ENCODE results near the gene ARHGAP20.

The ARHGAP20 gene

DNA sequence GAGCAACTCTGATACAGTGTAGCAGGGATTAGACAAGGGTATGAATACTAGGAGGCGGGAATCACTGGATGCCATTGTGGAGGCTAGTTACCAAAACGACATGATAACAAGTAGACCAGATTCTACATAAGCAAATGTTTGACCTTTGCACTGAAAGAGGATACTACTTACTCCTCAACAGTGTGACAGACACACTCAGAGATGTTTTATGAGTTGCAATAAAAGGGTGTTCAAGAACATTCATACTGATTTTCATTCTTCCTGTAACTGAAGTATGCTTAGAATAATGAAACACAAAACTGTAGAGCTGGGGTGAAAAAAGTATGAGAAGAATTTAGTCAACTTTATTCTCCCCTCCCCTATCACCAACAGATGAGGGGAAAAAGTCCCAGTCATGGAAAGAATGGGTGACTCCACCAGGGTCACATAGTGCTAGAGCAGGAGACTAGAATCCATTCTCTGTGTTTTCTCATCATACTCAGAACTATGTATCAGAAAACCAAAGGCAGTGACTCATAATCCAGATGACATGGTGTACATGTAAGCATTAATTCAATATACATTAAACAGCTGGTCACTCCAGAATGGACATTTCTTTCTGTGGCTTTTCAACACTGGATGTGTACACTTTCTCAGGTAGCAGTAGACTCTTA is 32.8 kb downstream of the ARHGAP20 start:
- no peak overlapping the region for H3K27ac ChIP-seq (ENCODE audit: low read depth in 2 of 2, low read length in 2 of 2)
- H3K4me3 ChIP-seq (ENCODE audit: low read length in 2 of 2): no peak overlapping the region
- H3K9ac ChIP-seq (ENCODE audit: low read depth in 1 of 2, low read length in 2 of 2): no peak overlapping the region

DNA sequence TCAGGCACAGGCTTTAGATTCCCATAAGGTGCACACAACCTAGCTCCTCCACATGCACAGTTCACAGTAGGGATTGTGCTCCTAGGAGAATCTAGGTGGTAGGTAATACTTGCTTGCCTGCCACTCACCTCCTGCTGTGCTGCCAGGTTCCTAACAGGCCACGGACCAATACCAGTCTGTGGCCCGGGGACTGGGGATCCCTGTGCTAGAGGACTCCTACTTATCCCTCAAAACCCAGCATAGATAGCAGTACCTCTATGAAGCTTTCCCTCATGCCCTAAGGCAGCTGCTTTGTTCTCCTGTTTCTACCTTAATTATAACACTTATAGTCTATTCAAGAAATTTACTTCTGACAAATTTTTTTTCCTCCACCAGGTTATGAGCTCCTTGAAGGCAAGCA is 36.7 kb downstream of the ARHGAP20 start:
- Histone ChIP-seq H3K4me1 (ENCODE audit: control insufficient read depth in 2 of 2, insufficient read depth in 2 of 2, low read length in 2 of 2) (no peaks in the 10 kb centered on the region), H3K4me3 (ENCODE audit: low read length in 2 of 2) (no peak overlapping the region), H3K27me3 (ENCODE audit: control insufficient read depth in 2 of 2, insufficient read depth in 2 of 2, low read length in 2 of 2) (no peaks in the 10 kb centered on the region), H3K9me3 (ENCODE audit: control insufficient read depth in 2 of 2, low read length in 2 of 2) (no peaks in the 10 kb centered on the region), H3K27ac (ENCODE audit: low read depth in 2 of 2, low read length in 2 of 2) (no peak overlapping the region), H3K9ac (ENCODE audit: low read depth in 1 of 2, low read length in 2 of 2) (no peak overlapping the region), H3K36me3 (ENCODE audit: control insufficient read depth in 2 of 2, insufficient read depth in 2 of 2, low read length in 2 of 2) (no peaks in the 10 kb centered on the region)

More for the DNA sequence above, 32.8 kb downstream of the ARHGAP20 start:
- Histone ChIP-seq H3K9me3 (ENCODE audit: control insufficient read depth in 2 of 2, low read length in 2 of 2) (no peaks in the 10 kb centered on the region), H3K4me1 (ENCODE audit: control insufficient read depth in 2 of 2, insufficient read depth in 2 of 2, low read length in 2 of 2) (no peaks in the 10 kb centered on the region), H3K27me3 (ENCODE audit: control insufficient read depth in 2 of 2, insufficient read depth in 2 of 2, low read length in 2 of 2) (no peaks in the 10 kb centered on the region), H3K36me3 (ENCODE audit: control insufficient read depth in 2 of 2, insufficient read depth in 2 of 2, low read length in 2 of 2) (no peaks in the 10 kb centered on the region)

DNA sequence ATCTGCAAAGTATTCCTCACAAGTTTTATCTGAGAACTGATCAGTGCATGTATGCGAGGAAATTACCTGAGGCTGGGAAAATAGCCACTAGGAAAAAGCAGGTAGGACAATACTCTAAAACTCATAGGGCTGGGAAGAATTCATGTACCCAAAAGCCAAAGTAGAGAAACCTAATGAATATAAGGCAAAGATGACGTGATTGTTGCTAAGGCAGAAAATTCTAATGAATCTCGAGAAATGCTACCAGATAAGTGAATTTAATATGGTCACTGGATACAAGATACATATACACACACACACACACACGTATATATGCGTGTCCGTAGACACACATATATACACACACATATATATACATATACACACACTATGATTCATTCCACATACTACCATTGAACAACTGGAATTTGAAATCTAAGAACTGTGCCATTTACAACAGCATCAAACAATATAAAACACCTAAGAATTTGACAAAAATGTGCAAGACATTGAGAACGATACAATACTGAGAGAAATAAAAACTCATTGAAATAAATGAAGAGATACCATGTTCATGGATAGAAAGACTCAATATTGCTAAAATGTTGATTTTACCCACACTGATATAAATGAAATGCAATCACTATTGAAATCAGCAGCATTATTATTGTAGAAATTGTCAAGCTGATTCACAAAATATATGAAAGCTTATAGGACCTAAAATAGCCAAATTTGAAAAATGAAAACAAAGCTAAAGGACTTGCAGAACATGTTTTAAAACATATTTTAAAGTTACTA is 46.4 kb downstream of the ARHGAP20 start:
- Histone ChIP-seq H3K4me3 (ENCODE audit: low read length in 2 of 2) (no peak overlapping the region), H3K4me1 (ENCODE audit: control insufficient read depth in 2 of 2, insufficient read depth in 2 of 2, low read length in 2 of 2) (no peaks in the 10 kb centered on the region), H3K9me3 (ENCODE audit: control insufficient read depth in 2 of 2, low read length in 2 of 2) (no peaks in the 10 kb centered on the region), H3K9ac (ENCODE audit: low read depth in 1 of 2, low read length in 2 of 2) (no peak overlapping the region), H3K27ac (ENCODE audit: low read depth in 2 of 2, low read length in 2 of 2) (no peak overlapping the region), H3K36me3 (ENCODE audit: control insufficient read depth in 2 of 2, insufficient read depth in 2 of 2, low read length in 2 of 2) (no peaks in the 10 kb centered on the region), H3K27me3 (ENCODE audit: control insufficient read depth in 2 of 2, insufficient read depth in 2 of 2, low read length in 2 of 2) (no peaks in the 10 kb centered on the region)

DNA sequence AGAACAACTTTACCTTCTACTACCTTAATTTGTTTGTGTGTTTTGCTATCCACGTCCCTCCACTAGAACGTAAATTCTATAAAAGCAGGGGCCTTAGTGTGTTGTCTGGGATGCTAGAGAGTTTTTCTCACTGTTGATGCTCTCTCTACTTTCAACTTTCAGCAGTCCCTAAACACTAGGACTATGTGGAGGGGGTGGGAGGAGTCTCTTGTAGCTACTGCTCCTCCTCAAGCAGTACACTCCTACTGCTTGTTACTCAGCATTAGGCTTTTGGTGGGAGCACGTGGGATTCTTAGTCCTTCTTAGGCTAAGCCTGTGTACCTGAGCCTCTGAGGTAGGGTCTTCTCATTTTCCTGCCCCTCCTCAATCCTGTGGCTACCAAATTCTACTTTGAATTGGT is 56.3 kb downstream of the ARHGAP20 start:
- no peak overlapping the region for H3K9ac ChIP-seq (ENCODE audit: low read depth in 1 of 2, low read length in 2 of 2)
- H3K27me3 ChIP-seq (ENCODE audit: control insufficient read depth in 2 of 2, insufficient read depth in 2 of 2, low read length in 2 of 2): no peaks in the 10 kb centered on the region
- no peak overlapping the region for H3K4me3 ChIP-seq (ENCODE audit: low read length in 2 of 2)
- no peaks in the 10 kb centered on the region for H3K9me3 ChIP-seq (ENCODE audit: control insufficient read depth in 2 of 2, low read length in 2 of 2)
- no peak overlapping the region for H3K27ac ChIP-seq (ENCODE audit: low read depth in 2 of 2, low read length in 2 of 2)
- H3K4me1 ChIP-seq (ENCODE audit: control insufficient read depth in 2 of 2, insufficient read depth in 2 of 2, low read length in 2 of 2): no peaks in the 10 kb centered on the region
- H3K36me3 ChIP-seq (ENCODE audit: control insufficient read depth in 2 of 2, insufficient read depth in 2 of 2, low read length in 2 of 2): no peaks in the 10 kb centered on the region

DNA sequence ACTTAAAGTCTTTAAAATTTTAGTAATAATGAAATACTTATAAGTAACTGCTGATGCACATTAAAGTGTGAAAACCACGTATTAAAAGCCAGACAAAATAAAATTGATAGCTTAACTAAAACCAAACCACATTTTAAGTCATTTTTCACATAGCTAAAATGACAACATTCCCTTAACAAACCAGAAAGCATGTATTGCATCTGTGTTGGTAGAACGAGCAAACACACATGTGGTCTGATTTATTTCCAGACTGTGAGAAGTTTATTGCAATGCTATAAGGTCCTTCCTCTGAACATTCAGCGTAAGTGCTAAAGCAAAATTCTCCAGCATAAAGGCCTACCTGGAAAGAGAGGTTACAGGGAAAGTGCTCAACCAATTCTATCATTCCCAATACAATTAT is 57.8 kb downstream of the ARHGAP20 start:
- Histone ChIP-seq H3K4me1 (ENCODE audit: control insufficient read depth in 2 of 2, insufficient read depth in 2 of 2, low read length in 2 of 2) (no peaks in the 10 kb centered on the region), H3K9me3 (ENCODE audit: control insufficient read depth in 2 of 2, low read length in 2 of 2) (no peaks in the 10 kb centered on the region), H3K4me3 (ENCODE audit: low read length in 2 of 2) (no peak overlapping the region), H3K36me3 (ENCODE audit: control insufficient read depth in 2 of 2, insufficient read depth in 2 of 2, low read length in 2 of 2) (no peaks in the 10 kb centered on the region), H3K27me3 (ENCODE audit: control insufficient read depth in 2 of 2, insufficient read depth in 2 of 2, low read length in 2 of 2) (no peaks in the 10 kb centered on the region), H3K9ac (ENCODE audit: low read depth in 1 of 2, low read length in 2 of 2) (no peak overlapping the region), H3K27ac (ENCODE audit: low read depth in 2 of 2, low read length in 2 of 2) (no peak overlapping the region)

DNA sequence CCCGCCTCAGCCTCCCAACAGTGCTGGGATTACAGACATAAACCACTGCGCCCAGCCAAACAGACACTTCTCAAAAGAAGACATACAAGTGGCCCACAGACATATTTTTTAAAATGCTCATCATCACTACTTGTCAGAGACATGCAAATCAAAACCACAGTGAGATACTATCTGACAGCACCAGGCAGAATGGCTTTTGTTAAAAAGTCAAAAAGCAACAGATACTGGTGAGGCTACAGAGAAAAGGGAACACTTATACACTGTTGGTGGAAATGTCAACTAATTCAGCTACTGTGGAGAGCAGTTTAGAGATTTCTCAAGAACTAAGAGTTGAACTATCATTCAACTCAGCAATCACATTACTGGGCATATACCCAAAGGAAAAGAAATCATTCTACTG is 67.0 kb downstream of the ARHGAP20 start:
- Histone ChIP-seq H3K9me3 (ENCODE audit: control insufficient read depth in 2 of 2, low read length in 2 of 2) (no peaks in the 10 kb centered on the region), H3K36me3 (ENCODE audit: control insufficient read depth in 2 of 2, insufficient read depth in 2 of 2, low read length in 2 of 2) (no peaks in the 10 kb centered on the region), H3K4me3 (ENCODE audit: low read length in 2 of 2) (no peak overlapping the region), H3K9ac (ENCODE audit: low read depth in 1 of 2, low read length in 2 of 2) (no peak overlapping the region), H3K4me1 (ENCODE audit: control insufficient read depth in 2 of 2, insufficient read depth in 2 of 2, low read length in 2 of 2) (no peaks in the 10 kb centered on the region), H3K27ac (ENCODE audit: low read depth in 2 of 2, low read length in 2 of 2) (no peak overlapping the region), H3K27me3 (ENCODE audit: control insufficient read depth in 2 of 2, insufficient read depth in 2 of 2, low read length in 2 of 2) (no peaks in the 10 kb centered on the region)

DNA sequence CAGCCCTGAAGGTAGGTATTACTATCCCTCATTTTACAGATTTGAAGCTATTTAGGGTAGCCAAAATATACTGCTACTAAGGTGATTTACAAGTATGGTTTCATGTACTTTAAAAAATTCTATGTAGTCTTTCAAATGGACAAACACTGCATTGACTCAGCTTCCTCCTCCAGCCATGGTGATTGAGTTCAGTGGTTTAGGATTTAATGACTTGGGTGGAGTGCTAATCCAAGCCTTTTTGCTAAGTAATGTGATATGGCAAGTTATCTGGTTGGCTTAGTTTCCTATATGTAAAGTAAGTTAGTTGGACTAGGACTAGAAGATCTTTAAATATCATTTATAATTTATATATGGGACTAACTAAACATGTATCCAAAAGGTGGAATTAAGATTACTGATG is 77.9 kb downstream of the ARHGAP20 start:
- Histone ChIP-seq H3K27ac (ENCODE audit: low read depth in 2 of 2, low read length in 2 of 2) (no peak overlapping the region), H3K27me3 (ENCODE audit: control insufficient read depth in 2 of 2, insufficient read depth in 2 of 2, low read length in 2 of 2) (no peaks in the 10 kb centered on the region), H3K9ac (ENCODE audit: low read depth in 1 of 2, low read length in 2 of 2) (no peak overlapping the region), H3K4me3 (ENCODE audit: low read length in 2 of 2) (no peak overlapping the region), H3K4me1 (ENCODE audit: control insufficient read depth in 2 of 2, insufficient read depth in 2 of 2, low read length in 2 of 2) (no peaks in the 10 kb centered on the region), H3K36me3 (ENCODE audit: control insufficient read depth in 2 of 2, insufficient read depth in 2 of 2, low read length in 2 of 2) (no peaks in the 10 kb centered on the region), H3K9me3 (ENCODE audit: control insufficient read depth in 2 of 2, low read length in 2 of 2) (no peaks in the 10 kb centered on the region)

DNA sequence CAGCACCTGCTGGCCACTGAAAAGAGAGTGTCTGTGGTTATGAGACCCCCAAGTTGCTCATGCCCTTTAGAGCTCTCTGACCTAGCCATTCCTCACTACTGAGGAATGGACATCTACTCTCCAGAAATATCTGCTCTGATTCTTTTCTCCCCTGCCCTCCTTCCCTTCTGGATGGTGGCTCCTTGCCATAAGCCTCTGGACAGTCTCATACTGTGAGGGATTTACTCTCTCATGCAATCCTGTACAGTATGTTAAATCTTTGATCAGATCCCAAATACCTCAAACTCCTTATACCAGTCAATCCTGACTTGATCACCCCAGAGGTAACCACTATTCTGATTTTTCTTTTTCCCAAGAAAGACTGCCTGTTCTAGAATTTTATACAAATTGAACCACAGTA is 80.7 kb downstream of the ARHGAP20 start:
- no peaks in the 10 kb centered on the region for H3K4me1 ChIP-seq (ENCODE audit: control insufficient read depth in 2 of 2, insufficient read depth in 2 of 2, low read length in 2 of 2)

DNA sequence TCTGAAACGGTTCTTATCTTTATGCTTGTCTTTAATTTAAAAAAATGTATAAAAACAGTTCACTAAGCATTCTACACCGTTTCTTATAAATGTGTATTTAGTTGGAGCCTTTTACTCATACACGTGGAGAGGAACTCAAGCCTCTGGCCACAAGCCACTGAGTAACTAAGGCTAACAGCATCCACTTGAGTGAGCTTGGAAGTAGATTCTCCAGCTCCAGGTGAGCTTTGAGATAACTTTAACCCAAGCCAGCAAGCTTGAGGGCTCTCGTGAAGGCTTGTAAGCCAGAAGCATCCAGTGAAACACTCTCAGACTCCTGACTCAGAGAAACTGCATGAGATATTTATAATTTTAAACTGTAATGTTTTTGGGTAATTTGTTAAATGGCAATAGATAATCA is 82.6 kb downstream of the ARHGAP20 start:
- H3K9ac ChIP-seq (ENCODE audit: low read depth in 1 of 2, low read length in 2 of 2): no peak overlapping the region
- no peak overlapping the region for H3K4me3 ChIP-seq (ENCODE audit: low read length in 2 of 2)
- H3K27me3 ChIP-seq (ENCODE audit: control insufficient read depth in 2 of 2, insufficient read depth in 2 of 2, low read length in 2 of 2): no peaks in the 10 kb centered on the region
- no peaks in the 10 kb centered on the region for H3K9me3 ChIP-seq (ENCODE audit: control insufficient read depth in 2 of 2, low read length in 2 of 2)
- H3K36me3 ChIP-seq (ENCODE audit: control insufficient read depth in 2 of 2, insufficient read depth in 2 of 2, low read length in 2 of 2): no peaks in the 10 kb centered on the region
- no peak overlapping the region for H3K27ac ChIP-seq (ENCODE audit: low read depth in 2 of 2, low read length in 2 of 2)
- H3K4me1 ChIP-seq (ENCODE audit: control insufficient read depth in 2 of 2, insufficient read depth in 2 of 2, low read length in 2 of 2): no peaks in the 10 kb centered on the region

More for the DNA sequence above, 80.7 kb downstream of the ARHGAP20 start:
- Histone ChIP-seq H3K9ac (ENCODE audit: low read depth in 1 of 2, low read length in 2 of 2) (no peak overlapping the region), H3K9me3 (ENCODE audit: control insufficient read depth in 2 of 2, low read length in 2 of 2) (no peaks in the 10 kb centered on the region), H3K27ac (ENCODE audit: low read depth in 2 of 2, low read length in 2 of 2) (no peak overlapping the region), H3K27me3 (ENCODE audit: control insufficient read depth in 2 of 2, insufficient read depth in 2 of 2, low read length in 2 of 2) (no peaks in the 10 kb centered on the region), H3K36me3 (ENCODE audit: control insufficient read depth in 2 of 2, insufficient read depth in 2 of 2, low read length in 2 of 2) (no peaks in the 10 kb centered on the region), H3K4me3 (ENCODE audit: low read length in 2 of 2) (no peak overlapping the region)

DNA sequence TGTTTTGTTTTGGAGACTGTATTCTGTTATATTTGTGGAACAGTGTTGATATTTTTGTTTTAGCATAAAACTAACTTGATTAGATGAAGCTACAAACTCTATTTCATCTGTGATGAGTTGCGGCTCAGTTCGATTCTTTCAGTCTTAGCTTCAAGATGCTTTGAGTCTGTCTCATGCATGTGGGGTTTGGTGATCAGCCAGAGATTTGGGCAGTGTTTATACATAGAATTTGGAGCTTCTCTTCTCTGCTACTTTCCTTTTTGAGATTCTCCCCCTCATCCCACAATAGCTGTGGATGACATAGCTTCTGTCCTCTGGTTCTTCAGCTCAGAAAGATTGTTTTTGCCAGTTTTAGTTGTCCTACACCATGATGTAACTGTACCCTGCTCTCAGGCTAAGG is 90.4 kb downstream of the ARHGAP20 start:
- no peaks in the 10 kb centered on the region for H3K9me3 ChIP-seq (ENCODE audit: control insufficient read depth in 2 of 2, low read length in 2 of 2)
- no peaks in the 10 kb centered on the region for H3K4me1 ChIP-seq (ENCODE audit: control insufficient read depth in 2 of 2, insufficient read depth in 2 of 2, low read length in 2 of 2)
- H3K4me3 ChIP-seq (ENCODE audit: low read length in 2 of 2): no peak overlapping the region
- no peak overlapping the region for H3K27ac ChIP-seq (ENCODE audit: low read depth in 2 of 2, low read length in 2 of 2)
- H3K36me3 ChIP-seq (ENCODE audit: control insufficient read depth in 2 of 2, insufficient read depth in 2 of 2, low read length in 2 of 2): no peaks in the 10 kb centered on the region
- H3K9ac ChIP-seq (ENCODE audit: low read depth in 1 of 2, low read length in 2 of 2): no peak overlapping the region
- no peaks in the 10 kb centered on the region for H3K27me3 ChIP-seq (ENCODE audit: control insufficient read depth in 2 of 2, insufficient read depth in 2 of 2, low read length in 2 of 2)

Measured in mucosa of rectum (tissue), 2 donors.